Measurements from ENCODE around the gene ZNF143. TPM values are rescaled to one million over a fixed set of nuclear protein-coding genes. Genes with fewer than 3 reads are reported as not detected.
A peak's percentile ranks its signal among the peaks of the same experiment; 100 is the strongest.

Gene ZNF143
- total and polyA plus RNA-seq, 2 of the 13 experiments (the other 11 are each of a cell fraction or from before 2014, with no cell fraction given): 22.4 to 35.6 TPM

DNA sequence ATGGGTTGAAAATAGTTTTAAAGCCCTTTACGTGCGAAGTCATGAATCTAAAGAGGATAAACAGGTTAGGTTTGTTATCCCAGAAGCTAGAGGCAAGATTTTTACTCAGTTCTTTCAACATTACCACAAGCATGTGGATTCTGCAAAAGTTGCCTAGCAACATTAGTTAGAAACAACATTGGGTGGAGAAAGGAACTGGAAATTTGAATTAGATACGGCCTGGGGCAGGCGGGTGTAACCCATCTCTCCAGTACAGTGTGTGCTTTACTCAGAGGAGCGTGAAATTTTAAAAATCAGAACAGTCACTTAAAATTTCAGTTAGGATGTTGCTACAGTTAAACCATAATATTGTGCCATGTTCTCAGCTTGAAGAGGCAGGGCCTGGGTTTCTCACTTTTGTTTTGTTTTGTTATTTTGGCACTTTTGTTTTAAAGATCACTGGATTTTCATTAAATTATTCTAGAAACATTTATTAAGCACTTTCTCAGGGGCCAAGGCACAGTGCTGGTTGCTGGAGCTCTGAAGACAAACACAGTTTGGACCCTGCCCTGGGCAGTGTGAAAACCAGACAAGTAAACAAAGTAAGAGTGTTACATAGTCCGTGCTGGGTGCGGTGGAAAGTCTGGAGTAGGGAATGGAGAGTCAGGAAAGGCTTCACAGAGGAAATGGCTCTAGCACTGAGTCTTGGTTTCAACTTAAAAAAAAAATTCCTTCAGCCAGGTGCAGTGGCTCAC is 108.2 kb downstream of the ZNF143 start (continued):
- no peak for TF ChIP-seq ZNF446 (CRISPR knock-in tag; IDR thresholded peaks at IDR 0.05)
- TF ChIP-seq RBM39 (IDR thresholded peaks at IDR 0.05; ENCODE audit: low read depth, low read length, poor library complexity, severe bottlenecking): no peak
- TF ChIP-seq HHEX (CRISPR knock-in tag; IDR thresholded peaks at IDR 0.05): 0 out of 2 replicates have a peak, but pooled peaks have one; percentile 25
- TF ChIP-seq, protein P1, sequence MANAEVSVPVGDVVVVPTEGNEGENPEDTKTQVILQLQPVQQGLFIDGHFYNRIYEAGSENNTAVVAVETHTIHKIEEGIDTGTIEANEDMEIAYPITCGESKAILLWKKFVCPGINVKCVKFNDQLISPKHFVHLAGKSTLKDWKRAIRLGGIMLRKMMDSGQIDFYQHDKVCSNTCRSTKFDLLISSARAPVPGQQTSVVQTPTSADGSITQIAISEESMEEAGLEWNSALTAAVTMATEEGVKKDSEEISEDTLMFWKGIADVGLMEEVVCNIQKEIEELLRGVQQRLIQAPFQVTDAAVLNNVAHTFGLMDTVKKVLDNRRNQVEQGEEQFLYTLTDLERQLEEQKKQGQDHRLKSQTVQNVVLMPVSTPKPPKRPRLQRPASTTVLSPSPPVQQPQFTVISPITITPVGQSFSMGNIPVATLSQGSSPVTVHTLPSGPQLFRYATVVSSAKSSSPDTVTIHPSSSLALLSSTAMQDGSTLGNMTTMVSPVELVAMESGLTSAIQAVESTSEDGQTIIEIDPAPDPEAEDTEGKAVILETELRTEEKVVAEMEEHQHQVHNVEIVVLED (CRISPR knock-in tag; IDR thresholded peaks at IDR 0.05; ENCODE audit: borderline replicate concordance): peak; percentile 40; the same call in 1 of the 2 replicates
- peak; percentile 75 for TF ChIP-seq NFIC (IDR thresholded peaks at IDR 0.05; ENCODE audit: low read length)
- peak in 1 of 2 experiments; percentile 92; a peak in 2 of 4 replicates for TF ChIP-seq KLF16 (CRISPR knock-in tag; IDR thresholded peaks at IDR 0.05)
- peak; percentile 87 for TF ChIP-seq TBL1XR1 (IDR thresholded peaks at IDR 0.05; ENCODE audit: borderline replicate concordance, low read length, partially characterized antibody)
- TF ChIP-seq SCMH1 (CRISPR knock-in tag; IDR thresholded peaks at IDR 0.05; ENCODE audit: borderline replicate concordance): no peak
- TF ChIP-seq FOXM1 (CRISPR knock-in tag; IDR thresholded peaks at IDR 0.05): no peak
- TF ChIP-seq ASH2L (IDR thresholded peaks at IDR 0.05; ENCODE audit: insufficient read length, low read depth, low read length): peak; percentile 98
- TF ChIP-seq ZIK1 (CRISPR knock-in tag; IDR thresholded peaks at IDR 0.05; ENCODE audit: borderline replicate concordance, low read depth): no peak
- no peak; the same call in 1 of the 2 replicates for TF ChIP-seq ZNF556 (CRISPR knock-in tag; IDR thresholded peaks at IDR 0.05; ENCODE audit: borderline replicate concordance)
- TF ChIP-seq MIER2 (CRISPR knock-in tag; IDR thresholded peaks at IDR 0.05): 0 out of 2 replicates have a peak, but pooled peaks have one; percentile 60
- TF ChIP-seq ZNF549 (CRISPR knock-in tag; IDR thresholded peaks at IDR 0.05): no peak
- no peak for TF ChIP-seq ZNF780A (CRISPR knock-in tag; IDR thresholded peaks at IDR 0.05)
- TF ChIP-seq, protein P2, sequence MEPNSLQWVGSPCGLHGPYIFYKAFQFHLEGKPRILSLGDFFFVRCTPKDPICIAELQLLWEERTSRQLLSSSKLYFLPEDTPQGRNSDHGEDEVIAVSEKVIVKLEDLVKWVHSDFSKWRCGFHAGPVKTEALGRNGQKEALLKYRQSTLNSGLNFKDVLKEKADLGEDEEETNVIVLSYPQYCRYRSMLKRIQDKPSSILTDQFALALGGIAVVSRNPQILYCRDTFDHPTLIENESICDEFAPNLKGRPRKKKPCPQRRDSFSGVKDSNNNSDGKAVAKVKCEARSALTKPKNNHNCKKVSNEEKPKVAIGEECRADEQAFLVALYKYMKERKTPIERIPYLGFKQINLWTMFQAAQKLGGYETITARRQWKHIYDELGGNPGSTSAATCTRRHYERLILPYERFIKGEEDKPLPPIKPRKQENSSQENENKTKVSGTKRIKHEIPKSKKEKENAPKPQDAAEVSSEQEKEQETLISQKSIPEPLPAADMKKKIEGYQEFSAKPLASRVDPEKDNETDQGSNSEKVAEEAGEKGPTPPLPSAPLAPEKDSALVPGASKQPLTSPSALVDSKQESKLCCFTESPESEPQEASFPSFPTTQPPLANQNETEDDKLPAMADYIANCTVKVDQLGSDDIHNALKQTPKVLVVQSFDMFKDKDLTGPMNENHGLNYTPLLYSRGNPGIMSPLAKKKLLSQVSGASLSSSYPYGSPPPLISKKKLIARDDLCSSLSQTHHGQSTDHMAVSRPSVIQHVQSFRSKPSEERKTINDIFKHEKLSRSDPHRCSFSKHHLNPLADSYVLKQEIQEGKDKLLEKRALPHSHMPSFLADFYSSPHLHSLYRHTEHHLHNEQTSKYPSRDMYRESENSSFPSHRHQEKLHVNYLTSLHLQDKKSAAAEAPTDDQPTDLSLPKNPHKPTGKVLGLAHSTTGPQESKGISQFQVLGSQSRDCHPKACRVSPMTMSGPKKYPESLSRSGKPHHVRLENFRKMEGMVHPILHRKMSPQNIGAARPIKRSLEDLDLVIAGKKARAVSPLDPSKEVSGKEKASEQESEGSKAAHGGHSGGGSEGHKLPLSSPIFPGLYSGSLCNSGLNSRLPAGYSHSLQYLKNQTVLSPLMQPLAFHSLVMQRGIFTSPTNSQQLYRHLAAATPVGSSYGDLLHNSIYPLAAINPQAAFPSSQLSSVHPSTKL (CRISPR knock-in tag; IDR thresholded peaks at IDR 0.05): peak; percentile 92
- TF ChIP-seq, protein P3, sequence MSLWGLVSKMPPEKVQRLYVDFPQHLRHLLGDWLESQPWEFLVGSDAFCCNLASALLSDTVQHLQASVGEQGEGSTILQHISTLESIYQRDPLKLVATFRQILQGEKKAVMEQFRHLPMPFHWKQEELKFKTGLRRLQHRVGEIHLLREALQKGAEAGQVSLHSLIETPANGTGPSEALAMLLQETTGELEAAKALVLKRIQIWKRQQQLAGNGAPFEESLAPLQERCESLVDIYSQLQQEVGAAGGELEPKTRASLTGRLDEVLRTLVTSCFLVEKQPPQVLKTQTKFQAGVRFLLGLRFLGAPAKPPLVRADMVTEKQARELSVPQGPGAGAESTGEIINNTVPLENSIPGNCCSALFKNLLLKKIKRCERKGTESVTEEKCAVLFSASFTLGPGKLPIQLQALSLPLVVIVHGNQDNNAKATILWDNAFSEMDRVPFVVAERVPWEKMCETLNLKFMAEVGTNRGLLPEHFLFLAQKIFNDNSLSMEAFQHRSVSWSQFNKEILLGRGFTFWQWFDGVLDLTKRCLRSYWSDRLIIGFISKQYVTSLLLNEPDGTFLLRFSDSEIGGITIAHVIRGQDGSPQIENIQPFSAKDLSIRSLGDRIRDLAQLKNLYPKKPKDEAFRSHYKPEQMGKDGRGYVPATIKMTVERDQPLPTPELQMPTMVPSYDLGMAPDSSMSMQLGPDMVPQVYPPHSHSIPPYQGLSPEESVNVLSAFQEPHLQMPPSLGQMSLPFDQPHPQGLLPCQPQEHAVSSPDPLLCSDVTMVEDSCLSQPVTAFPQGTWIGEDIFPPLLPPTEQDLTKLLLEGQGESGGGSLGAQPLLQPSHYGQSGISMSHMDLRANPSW (CRISPR knock-in tag; IDR thresholded peaks at IDR 0.05; ENCODE audit: borderline replicate concordance): no peak
- TF ChIP-seq ZNF83 (CRISPR knock-in tag; IDR thresholded peaks at IDR 0.05; ENCODE audit: borderline replicate concordance): no peak
- no peak for TF ChIP-seq ZNF562 (CRISPR knock-in tag; IDR thresholded peaks at IDR 0.05; ENCODE audit: borderline replicate concordance)
- peak; percentile 90; the same call in 1 of the 2 replicates for TF ChIP-seq ZNF878 (CRISPR knock-in tag; IDR thresholded peaks at IDR 0.05)
- TF ChIP-seq NFE2L2 (IDR thresholded peaks at IDR 0.05; ENCODE audit: low read length): 0 out of 2 replicates have a peak, but pooled peaks have one; percentile 4
- TF ChIP-seq ZNF768 (CRISPR knock-in tag; IDR thresholded peaks at IDR 0.05): no peak
